ENCODE measurements around the gene NOL4L.

NOL4L gene

GRCh38 chr20:32397567-32398084 lies 187.5 kb downstream of the NOL4L start:
- DNase-seq = no peak

GRCh38 chr20:32396646-32397160 lies 188.4 kb downstream of the NOL4L start:
- no peak for DNase-seq

- DNase-seq = no peak
These were observed 190.1 kb downstream of the NOL4L start for GRCh38 chr20:32395066-32395465.
